IPS-18c (cell line): ENCODE data around the gene VAMP8.
"Not testable (repeated sequence)": the region's sequence is repeated elsewhere in the genome, so short reads cannot be mapped to it uniquely, and the experiment has no call there.

Experiments used
- H3K4me3 ChIP-seq: 2 replicates; pipeline ENCODE4 v1.7.0; 2013; ENCODE audit warnings: low read depth, mild to moderate bottlenecking, low read length, moderate library complexity; ENCODE audit not compliant: insufficient read depth
- H3K9me3 ChIP-seq: one replicate; pipeline ENCODE4 v1.6.1; 2013; ENCODE audit warnings: mild to moderate bottlenecking, low read length, moderate library complexity; ENCODE audit not compliant: control insufficient read depth, insufficient read depth

Gene VAMP8

GRCh38 chr2:85589982-85590791, 12.8 kb downstream of the VAMP8 start:
- no peaks in the 10 kb centered on the region for H3K9me3 ChIP-seq
- H3K4me3 ChIP-seq = no peak overlapping the region

DNA sequence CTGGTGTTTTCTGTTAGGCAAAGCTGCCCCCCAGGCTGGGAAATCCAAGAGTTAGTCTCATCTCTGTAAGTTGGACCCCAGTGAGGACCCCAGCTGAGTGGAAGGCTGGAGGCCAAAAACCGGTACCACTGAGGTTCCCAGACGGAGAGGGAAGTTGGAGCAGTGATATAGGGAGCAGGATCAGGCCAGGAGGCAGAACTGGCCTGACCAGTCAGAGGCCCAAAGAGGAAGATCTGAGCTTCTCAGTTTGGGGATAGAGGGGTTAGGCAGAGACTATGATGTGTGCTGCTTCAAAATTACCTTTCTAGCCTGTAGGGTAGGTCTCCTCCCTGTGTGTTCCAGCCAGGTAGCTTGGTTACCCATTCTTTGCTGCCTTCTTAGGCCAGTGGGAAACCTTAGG, 13.6 kb downstream of the VAMP8 start:
- Histone ChIP-seq H3K9me3 (no peaks in the 10 kb centered on the region), H3K4me3 (no peak overlapping the region)

GRCh38 chr2:85591563-85591962, 14.2 kb downstream of the VAMP8 start:
- no peak overlapping the region for H3K4me3 ChIP-seq
- no peaks in the 10 kb centered on the region for H3K9me3 ChIP-seq

DNA sequence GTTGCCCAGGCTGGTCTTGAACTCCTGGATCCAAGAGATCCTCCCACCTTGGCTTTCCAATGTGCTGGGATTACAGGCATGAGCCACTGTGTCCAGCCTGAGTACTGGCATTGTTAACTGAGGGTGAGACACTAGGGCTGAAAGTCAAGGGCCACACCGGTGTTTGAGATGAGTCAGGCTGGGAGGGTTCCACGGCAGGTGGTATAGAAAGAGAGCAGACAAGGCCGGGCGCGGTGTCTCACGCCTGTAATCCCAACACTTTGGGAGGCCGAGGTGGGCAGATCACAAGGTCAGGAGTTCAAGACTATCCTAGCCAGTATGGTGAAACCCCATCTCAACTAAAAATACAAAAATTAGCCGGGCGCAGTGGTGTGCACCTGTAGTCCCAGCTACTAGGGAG, 14.9 kb downstream of the VAMP8 start:
- H3K4me3 ChIP-seq, H3K9me3 ChIP-seq: not testable (repeated sequence)

- Histone ChIP-seq H3K4me3 (no peak overlapping the region), H3K9me3 (no peaks in the 10 kb centered on the region)
Measured at GRCh38 chr2:85593023-85593422, 15.6 kb downstream of the VAMP8 start.

GRCh38 chr2:85594715-85595300, 17.4 kb downstream of the VAMP8 start:
- H3K9me3 ChIP-seq = no peaks in the 10 kb centered on the region
- H3K4me3 ChIP-seq = peak overlapping the region; percentile 99

DNA sequence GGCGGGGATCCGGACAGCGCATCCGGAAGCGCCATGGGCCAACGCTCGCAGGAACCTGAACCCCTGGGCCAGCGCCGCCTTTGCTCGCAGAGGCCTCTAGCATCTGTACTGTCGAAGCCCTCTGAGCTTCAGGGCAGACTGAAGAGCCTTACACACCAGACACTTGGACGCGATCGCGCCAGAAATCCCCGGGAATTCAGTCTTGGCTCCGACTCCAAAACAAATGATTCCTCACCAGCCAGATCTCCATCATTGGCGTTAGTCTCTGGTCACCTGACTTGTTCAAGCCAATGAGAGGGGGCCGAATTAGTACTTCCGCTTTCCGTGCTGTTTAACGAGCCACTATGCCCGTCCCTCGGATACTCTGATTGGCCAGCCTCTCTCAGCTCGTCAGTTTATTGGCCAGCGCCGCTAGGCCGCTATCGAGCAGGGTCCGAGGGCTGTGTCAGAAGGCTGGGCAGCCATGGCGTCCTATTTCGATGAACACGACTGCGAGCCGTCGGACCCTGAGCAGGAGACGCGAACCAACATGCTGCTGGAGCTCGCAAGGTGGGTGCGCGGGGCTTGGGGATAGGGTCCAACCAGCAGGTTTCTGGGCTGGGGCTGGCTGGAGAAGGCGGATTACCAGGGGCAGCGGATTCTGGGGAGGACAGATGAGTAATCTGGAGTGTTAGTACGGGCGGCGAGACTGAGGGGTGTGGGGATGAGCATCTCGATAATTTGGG, 18.1 kb downstream of the VAMP8 start, which contains the start of gene RNF181:
Gene RNF181, plus strand, starts transcription at position 445 of the 725 bp plus-strand sequence. Its CDS starts 19 bp downstream, at position 464.
- Histone ChIP-seq H3K4me3 (peak within 1 kb of the TSS; percentile 99), H3K9me3 (no peaks in the 10 kb centered on the region)

DNA sequence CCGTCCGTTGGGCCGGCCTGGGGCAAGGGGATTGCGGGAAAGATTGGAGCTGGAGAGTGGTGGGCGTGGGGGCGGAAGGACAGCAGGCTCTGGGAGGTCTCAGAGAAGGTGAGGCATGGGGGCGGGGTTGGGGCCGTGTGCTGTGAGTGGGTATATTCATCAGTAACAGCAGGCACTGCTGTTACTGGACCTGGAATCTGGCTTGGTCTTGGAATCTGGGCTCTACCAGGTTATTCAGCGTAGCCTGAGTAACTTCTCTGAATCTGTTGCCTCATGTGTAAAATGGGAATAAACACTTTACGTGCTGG, 18.6 kb downstream of the VAMP8 start:
- H3K9me3 ChIP-seq = no peaks in the 10 kb centered on the region

GRCh38 chr2:85596486-85597143, 19.2 kb downstream of the VAMP8 start:
- H3K9me3 ChIP-seq = no peaks in the 10 kb centered on the region
- peak overlapping the region; percentile 99 for H3K4me3 ChIP-seq

More for the DNA sequence above, 18.6 kb downstream of the VAMP8 start:
- H3K4me3 ChIP-seq = peak overlapping the region; percentile 99

DNA sequence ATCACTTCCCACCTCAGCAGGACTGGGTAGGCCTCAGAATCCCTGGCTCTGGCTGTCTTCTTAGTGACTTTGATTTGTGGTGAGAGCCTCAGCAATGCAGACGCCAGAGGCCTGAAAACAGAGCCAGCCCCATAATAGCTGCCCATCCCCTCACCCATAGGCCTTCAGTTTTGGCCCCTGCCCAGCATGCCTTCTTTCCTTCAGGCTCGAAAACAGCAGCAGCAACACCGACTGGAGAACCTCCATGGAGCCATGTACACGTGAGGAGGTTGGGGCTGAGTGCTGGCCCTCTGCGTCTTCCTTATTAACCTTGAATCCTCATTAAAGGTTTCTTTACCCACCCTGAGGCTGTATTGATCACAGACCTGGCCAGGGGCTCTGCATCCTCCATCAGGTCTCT, 19.9 kb downstream of the VAMP8 start:
- H3K9me3 ChIP-seq = no peaks in the 10 kb centered on the region
- no peak overlapping the region for H3K4me3 ChIP-seq

GRCh38 chr2:85598594-85599340, 21.4 kb downstream of the VAMP8 start:
- H3K9me3 ChIP-seq = no peaks in the 10 kb centered on the region
- H3K4me3 ChIP-seq = no peak overlapping the region

GRCh38 chr2:85599468-85600234, 22.3 kb downstream of the VAMP8 start:
- no peak overlapping the region for H3K4me3 ChIP-seq

DNA sequence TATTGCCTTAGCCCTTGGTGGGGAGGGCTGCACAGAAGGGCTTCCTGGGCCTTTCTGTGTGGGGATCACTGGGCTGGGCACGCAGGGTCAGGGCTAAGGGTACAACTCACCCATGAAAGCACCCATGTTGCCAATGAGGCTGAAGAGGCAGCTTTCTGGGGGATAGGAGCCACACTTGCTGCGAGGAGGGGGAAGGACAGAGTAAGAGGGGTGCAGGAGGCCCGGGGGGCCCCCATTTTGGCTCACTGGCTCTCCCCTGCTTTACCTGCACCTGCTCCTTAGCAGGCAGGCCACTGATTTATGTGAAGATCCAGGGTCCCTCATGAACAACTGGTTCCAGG, 22.8 kb downstream of the VAMP8 start:
- no peaks in the 10 kb centered on the region for H3K9me3 ChIP-seq
- no peak overlapping the region for H3K4me3 ChIP-seq

More at GRCh38 chr2:85599468-85600234, 22.3 kb downstream of the VAMP8 start:
- H3K9me3 ChIP-seq = no peaks in the 10 kb centered on the region

- Histone ChIP-seq H3K4me3 (peak overlapping the region; percentile 73), H3K9me3 (no peaks in the 10 kb centered on the region)
Measured at GRCh38 chr2:85600951-85601770, 23.8 kb downstream of the VAMP8 start.

DNA sequence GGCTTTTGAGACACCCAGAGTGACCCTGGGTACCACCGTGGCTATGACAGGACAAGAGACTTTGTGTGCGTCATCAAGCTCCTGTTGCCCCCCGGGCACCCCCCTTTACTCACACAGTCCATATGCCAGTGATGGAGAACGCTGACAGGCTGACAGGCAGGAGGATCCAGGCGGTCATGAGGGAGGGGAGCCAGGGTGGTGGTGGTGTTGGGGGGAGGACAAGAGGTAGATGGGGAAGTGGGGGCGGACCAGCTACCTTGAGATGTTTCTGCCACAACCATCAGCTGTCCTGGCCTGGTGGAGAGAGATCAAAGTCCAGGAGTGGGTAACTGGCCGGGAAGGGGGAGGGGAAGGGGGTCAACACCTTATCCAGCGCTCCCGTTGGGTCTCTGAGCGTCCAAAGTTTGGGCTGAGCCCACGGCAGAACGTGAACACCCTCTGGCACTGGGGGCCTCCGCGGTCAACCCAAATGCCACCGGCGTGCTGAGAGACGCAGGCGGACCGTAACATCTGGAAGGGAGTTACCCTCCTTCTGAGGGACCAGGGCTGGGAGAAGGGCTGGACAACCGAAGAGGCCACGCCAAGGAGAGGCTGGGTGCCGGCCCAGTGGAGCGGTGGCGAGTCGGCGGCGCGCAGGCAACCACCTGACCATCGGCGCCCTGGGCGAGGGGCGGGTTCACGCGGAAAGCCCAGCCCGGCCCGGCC, 24.5 kb downstream of the VAMP8 start:
- peak overlapping the region; percentile 73 for H3K4me3 ChIP-seq
- no peaks in the 10 kb centered on the region for H3K9me3 ChIP-seq
